ENCODE measurements around the gene MUS81. TPM values are rescaled to one million over a fixed set of nuclear protein-coding genes. Genes with fewer than 3 reads are reported as not detected.

Gene MUS81
- total and polyA plus RNA-seq, 2 of the 13 experiments (the other 11 are each of a cell fraction or from before 2014, with no cell fraction given) = 25.6 to 30.2 TPM

DNA sequence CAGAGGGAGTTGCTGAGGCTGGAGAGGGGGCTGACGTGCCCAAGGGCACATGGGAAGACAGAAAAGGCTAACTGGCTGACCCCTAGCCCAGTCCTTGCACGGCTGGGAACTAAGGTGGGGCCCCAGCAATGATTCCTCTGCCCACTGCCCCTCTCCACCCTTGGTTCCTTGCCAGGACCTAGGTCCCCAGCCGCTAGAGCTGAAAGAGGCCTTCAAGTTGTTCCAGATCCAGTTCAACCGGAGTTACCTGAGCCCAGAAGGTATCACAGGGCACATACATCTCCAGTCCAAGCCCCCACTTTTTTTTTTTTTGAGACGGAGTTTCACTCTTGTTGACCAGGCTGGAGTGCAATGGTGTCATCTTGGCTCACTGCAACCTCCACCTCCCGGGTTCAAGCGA is 19.8 kb downstream of the MUS81 start (continued):
- TF ChIP-seq, protein P1, sequence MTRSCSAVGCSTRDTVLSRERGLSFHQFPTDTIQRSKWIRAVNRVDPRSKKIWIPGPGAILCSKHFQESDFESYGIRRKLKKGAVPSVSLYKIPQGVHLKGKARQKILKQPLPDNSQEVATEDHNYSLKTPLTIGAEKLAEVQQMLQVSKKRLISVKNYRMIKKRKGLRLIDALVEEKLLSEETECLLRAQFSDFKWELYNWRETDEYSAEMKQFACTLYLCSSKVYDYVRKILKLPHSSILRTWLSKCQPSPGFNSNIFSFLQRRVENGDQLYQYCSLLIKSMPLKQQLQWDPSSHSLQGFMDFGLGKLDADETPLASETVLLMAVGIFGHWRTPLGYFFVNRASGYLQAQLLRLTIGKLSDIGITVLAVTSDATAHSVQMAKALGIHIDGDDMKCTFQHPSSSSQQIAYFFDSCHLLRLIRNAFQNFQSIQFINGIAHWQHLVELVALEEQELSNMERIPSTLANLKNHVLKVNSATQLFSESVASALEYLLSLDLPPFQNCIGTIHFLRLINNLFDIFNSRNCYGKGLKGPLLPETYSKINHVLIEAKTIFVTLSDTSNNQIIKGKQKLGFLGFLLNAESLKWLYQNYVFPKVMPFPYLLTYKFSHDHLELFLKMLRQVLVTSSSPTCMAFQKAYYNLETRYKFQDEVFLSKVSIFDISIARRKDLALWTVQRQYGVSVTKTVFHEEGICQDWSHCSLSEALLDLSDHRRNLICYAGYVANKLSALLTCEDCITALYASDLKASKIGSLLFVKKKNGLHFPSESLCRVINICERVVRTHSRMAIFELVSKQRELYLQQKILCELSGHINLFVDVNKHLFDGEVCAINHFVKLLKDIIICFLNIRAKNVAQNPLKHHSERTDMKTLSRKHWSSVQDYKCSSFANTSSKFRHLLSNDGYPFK (CRISPR knock-in tag; IDR thresholded peaks at IDR 0.05; ENCODE audit: borderline replicate concordance) = no peak
- no peak for TF ChIP-seq MED1 (CRISPR knock-in tag; IDR thresholded peaks at IDR 0.05)

DNA sequence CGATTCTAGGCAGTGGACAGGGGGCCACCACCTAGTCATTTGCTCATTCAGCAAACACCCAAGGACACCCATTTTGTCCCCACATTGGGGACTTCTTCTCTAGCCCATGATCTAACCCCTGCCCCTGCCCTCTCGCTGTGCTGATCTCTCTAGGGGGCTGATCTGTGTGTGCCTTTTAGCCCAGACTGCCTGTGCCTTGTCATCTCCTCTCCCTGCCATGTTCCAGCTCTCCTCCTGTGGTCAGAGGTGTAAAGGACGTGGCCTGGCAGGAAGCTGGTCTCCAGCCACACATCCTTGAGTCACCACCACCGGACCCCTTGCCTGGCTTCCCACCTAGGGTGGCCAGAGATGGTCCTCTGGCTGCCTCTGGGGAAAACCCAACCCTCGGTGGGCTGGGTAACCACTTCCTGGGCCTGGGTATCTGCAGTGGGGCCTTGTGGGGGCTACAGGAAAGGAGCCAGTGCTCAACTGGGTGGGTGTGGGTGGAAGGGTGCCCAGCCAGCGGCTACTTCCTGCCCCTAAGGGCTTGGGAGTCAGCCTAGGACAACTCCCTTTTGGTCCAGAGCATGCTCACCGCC is 20.7 kb downstream of the MUS81 start:
- H4K20me1 ChIP-seq (ENCODE audit: insufficient read depth, low read length) = no peaks in the 10 kb centered on the region
- intact Hi-C loops (cut with micrococcal nuclease; ENCODE audit: unreplicated experiment) = no loop called here
- H3K79me2 ChIP-seq (ENCODE audit: insufficient read depth, low read length) = no peaks in the 10 kb centered on the region
- no peaks in the 10 kb centered on the region for H3K27me3 ChIP-seq (ENCODE audit: control insufficient read depth in 1 of 2, insufficient read depth in 2 of 2, low read length in 2 of 2)
- FAIRE-seq = no peak
- ChIA-PET POLR2A (no interaction called here), CTCF (ENCODE audit: low intra/inter-chr PET ratio, low total read pairs) (no interaction called here)
- 42% methylated on average over 4 of the region's 7 CpGs for WGBS (ENCODE audit: low lambda C conversion rate)
- no peak overlapping the region for H3K27ac ChIP-seq (ENCODE audit: extremely low read length, insufficient read depth, low read length)
- no peak overlapping the region for H3K9ac ChIP-seq (ENCODE audit: insufficient read depth, low read depth, low read length)
- no peak overlapping the region for H3K4me2 ChIP-seq (ENCODE audit: low read depth, low read length)
- no peak for ATAC-seq
- no peak for DNase-seq (ENCODE audit: low spot score)
- no peaks in the 10 kb centered on the region for H3K9me3 ChIP-seq (ENCODE audit: low read length)
- in situ Hi-C loops (cut with HindIII; ENCODE audit: extremely low pct_ligation_motif_present, low pct_unique_long_range_greater_than_20kb) = loop anchor here (5.0 kb wide), 1 partner anchor 106 kb away; no protein-coding TSS in a partner anchor
- peaks cover 4 to 15% of the 10 kb centered on the region in 2 experiments; a peak in 3 of 5 replicates for H3K36me3 ChIP-seq (replicated peaks in 1 of 2; ENCODE audit: control insufficient read depth in 1 of 2, insufficient read depth in 2 of 2, low read length in 2 of 2)
- peaks cover 33% of the 10 kb centered on the region for H3K4me1 ChIP-seq (ENCODE audit: insufficient read depth, low read length)
- no TSS peak for BruUV-seq (replicated peaks)
- H3K4me3 ChIP-seq (replicated peaks in 1 of 3; ENCODE audit: insufficient read depth in 1 of 3, low read depth in 2 of 3, low read length in 3 of 3) = no peak overlapping the region
- H2AFZ ChIP-seq (ENCODE audit: low read length) = no peak overlapping the region
- TF ChIP-seq, protein P2, sequence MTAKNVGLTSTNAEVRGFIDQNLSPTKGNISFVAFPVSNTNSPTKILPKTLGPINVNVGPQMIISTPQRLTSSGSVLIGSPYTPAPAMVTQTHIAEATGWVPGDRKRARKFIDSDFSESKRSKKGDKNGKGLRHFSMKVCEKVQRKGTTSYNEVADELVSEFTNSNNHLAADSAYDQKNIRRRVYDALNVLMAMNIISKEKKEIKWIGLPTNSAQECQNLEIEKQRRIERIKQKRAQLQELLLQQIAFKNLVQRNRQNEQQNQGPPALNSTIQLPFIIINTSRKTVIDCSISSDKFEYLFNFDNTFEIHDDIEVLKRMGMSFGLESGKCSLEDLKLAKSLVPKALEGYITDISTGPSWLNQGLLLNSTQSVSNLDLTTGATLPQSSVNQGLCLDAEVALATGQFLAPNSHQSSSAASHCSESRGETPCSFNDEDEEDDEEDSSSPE (CRISPR knock-in tag; IDR thresholded peaks at IDR 0.05) = no peak
- no peak for TF ChIP-seq ZNF432 (CRISPR knock-in tag; IDR thresholded peaks at IDR 0.05; ENCODE audit: borderline replicate concordance)
- TF ChIP-seq NFIB (CRISPR knock-in tag; IDR thresholded peaks at IDR 0.05; ENCODE audit: borderline replicate concordance) = no peak
- TF ChIP-seq, protein P3, sequence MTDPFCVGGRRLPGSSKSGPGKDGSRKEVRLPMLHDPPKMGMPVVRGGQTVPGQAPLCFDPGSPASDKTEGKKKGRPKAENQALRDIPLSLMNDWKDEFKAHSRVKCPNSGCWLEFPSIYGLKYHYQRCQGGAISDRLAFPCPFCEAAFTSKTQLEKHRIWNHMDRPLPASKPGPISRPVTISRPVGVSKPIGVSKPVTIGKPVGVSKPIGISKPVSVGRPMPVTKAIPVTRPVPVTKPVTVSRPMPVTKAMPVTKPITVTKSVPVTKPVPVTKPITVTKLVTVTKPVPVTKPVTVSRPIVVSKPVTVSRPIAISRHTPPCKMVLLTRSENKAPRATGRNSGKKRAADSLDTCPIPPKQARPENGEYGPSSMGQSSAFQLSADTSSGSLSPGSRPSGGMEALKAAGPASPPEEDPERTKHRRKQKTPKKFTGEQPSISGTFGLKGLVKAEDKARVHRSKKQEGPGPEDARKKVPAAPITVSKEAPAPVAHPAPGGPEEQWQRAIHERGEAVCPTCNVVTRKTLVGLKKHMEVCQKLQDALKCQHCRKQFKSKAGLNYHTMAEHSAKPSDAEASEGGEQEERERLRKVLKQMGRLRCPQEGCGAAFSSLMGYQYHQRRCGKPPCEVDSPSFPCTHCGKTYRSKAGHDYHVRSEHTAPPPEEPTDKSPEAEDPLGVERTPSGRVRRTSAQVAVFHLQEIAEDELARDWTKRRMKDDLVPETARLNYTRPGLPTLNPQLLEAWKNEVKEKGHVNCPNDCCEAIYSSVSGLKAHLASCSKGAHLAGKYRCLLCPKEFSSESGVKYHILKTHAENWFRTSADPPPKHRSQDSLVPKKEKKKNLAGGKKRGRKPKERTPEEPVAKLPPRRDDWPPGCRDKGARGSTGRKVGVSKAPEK (CRISPR knock-in tag; IDR thresholded peaks at IDR 0.05; ENCODE audit: borderline replicate concordance) = no peak
- no peak for TF ChIP-seq SMAD3 (CRISPR knock-in tag; IDR thresholded peaks at IDR 0.05)
- no peak for TF ChIP-seq CREB1 (IDR thresholded peaks at IDR 0.05)
- no peak for TF ChIP-seq CREB1 (CRISPR knock-in tag; IDR thresholded peaks at IDR 0.05)
- TF ChIP-seq SIX1 (CRISPR knock-in tag; IDR thresholded peaks at IDR 0.05; ENCODE audit: borderline replicate concordance) = no peak
- TF ChIP-seq FOXK1 (CRISPR knock-in tag; IDR thresholded peaks at IDR 0.05; ENCODE audit: borderline replicate concordance, low read depth) = no peak
- no peak for TF ChIP-seq ZNF567 (CRISPR knock-in tag; IDR thresholded peaks at IDR 0.05; ENCODE audit: borderline replicate concordance)
- TF ChIP-seq, protein P4, sequence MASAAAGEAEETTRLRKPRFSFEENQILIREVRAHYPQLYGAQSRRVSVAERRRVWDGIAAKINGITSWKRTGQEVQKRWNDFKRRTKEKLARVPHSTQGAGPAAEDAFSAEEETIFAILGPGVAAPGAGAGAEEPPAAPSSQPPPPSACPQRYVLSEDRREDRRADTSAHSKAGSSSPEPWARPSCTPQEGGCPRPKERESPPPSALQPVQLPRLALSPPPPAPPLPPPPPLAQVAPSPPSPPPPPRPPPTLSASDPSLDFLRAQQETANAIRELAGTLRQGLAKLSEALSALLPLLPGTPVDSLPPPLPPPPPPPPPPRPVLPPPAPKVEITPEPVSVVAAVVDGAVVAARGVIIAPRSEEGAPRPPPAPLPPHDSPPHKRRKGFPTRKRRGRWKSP (CRISPR knock-in tag; IDR thresholded peaks at IDR 0.05) = no peak

Measured in HepG2 (cell line).